OCI-LY1 (cell line): ENCODE results near the gene LRCH3.

Source experiments
- EZH2 ChIP-seq: fragments of 200-600 bp; sonication (generic), shearing (Covaris generic); IDR thresholded peaks from 2 replicates; pipeline ENCODE4 v1.8.0; 2017; ENCODE audit warnings: borderline replicate concordance, mixed run types, mild to moderate bottlenecking, antibody characterized with exemption, low read length, moderate library complexity, mixed read lengths
- TF ChIP-seq, protein P1 (sequence below): fragments of 200-600 bp; sonication (generic), shearing (Covaris generic); IDR thresholded peaks from 2 replicates; pipeline ENCODE4 v1.5.1; 2017; ENCODE audit warnings: mild to moderate bottlenecking, antibody characterized with exemption, low read length, moderate library complexity, mixed read lengths

DNA sequence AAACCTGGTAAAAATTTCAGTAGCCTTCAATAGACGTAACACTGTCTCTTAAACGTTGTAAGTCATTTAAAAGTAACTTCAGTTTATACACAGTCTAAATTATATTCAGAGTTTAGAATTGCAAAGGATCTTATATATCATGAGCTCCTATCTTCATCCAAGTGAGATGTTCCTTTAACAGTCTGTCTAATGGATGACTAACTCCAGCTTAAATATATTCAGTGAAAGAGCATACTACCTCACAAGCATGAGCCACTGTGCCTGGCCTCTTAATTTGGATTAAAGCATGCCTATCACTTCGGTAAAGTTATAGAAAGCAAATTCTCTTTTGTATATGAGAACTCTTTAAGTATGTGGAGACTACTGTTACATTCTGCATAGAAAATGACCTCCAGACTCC lies 34.4 kb upstream of the LRCH3 start:
- TF ChIP-seq, protein P1, sequence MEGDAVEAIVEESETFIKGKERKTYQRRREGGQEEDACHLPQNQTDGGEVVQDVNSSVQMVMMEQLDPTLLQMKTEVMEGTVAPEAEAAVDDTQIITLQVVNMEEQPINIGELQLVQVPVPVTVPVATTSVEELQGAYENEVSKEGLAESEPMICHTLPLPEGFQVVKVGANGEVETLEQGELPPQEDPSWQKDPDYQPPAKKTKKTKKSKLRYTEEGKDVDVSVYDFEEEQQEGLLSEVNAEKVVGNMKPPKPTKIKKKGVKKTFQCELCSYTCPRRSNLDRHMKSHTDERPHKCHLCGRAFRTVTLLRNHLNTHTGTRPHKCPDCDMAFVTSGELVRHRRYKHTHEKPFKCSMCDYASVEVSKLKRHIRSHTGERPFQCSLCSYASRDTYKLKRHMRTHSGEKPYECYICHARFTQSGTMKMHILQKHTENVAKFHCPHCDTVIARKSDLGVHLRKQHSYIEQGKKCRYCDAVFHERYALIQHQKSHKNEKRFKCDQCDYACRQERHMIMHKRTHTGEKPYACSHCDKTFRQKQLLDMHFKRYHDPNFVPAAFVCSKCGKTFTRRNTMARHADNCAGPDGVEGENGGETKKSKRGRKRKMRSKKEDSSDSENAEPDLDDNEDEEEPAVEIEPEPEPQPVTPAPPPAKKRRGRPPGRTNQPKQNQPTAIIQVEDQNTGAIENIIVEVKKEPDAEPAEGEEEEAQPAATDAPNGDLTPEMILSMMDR = no peak
- TF ChIP-seq EZH2 = no peak
